GM10266 (cell line): ENCODE results near the gene KLHL26.
"Not testable (repeated sequence)": the region's sequence is repeated elsewhere in the genome, so short reads cannot be mapped to it uniquely, and the experiment has no call there.

Experiments
- DNase-seq: peaks from one replicate; pipeline ENCODE4 v3.0.0; 2012; ENCODE audit errors: extremely low spot score
- TF ChIP-seq, protein P1 (sequence below): IDR thresholded peaks from 2 replicates; pipeline ENCODE4 v1.5.1; 2012; ENCODE audit warnings: mild to moderate bottlenecking, low read depth; ENCODE audit not compliant: control insufficient read depth, insufficient read depth; ENCODE audit errors: missing control alignments

KLHL26 gene

GRCh38 chr19:18677156-18677555 is 40.3 kb downstream of the KLHL26 start:
- DNase-seq: no peak
- TF ChIP-seq, protein P1, sequence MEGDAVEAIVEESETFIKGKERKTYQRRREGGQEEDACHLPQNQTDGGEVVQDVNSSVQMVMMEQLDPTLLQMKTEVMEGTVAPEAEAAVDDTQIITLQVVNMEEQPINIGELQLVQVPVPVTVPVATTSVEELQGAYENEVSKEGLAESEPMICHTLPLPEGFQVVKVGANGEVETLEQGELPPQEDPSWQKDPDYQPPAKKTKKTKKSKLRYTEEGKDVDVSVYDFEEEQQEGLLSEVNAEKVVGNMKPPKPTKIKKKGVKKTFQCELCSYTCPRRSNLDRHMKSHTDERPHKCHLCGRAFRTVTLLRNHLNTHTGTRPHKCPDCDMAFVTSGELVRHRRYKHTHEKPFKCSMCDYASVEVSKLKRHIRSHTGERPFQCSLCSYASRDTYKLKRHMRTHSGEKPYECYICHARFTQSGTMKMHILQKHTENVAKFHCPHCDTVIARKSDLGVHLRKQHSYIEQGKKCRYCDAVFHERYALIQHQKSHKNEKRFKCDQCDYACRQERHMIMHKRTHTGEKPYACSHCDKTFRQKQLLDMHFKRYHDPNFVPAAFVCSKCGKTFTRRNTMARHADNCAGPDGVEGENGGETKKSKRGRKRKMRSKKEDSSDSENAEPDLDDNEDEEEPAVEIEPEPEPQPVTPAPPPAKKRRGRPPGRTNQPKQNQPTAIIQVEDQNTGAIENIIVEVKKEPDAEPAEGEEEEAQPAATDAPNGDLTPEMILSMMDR: no peak

GRCh38 chr19:18680148-18680547 is 43.3 kb downstream of the KLHL26 start:
- DNase-seq: not testable (repeated sequence)

- TF ChIP-seq, protein P1: no peak
- no peak for DNase-seq
These were observed 45.9 kb downstream of the KLHL26 start for GRCh38 chr19:18682807-18683108.

- TF ChIP-seq, protein P1: no peak
- peak; percentile 99 for DNase-seq
These were observed 46.5 kb downstream of the KLHL26 start, which contains the start of gene CRTC1 for GRCh38 chr19:18683109-18683957. CRTC1 (plus strand) TSS chr19:18683680; CDS start chr19:18683703, 23 bp downstream.

DNA sequence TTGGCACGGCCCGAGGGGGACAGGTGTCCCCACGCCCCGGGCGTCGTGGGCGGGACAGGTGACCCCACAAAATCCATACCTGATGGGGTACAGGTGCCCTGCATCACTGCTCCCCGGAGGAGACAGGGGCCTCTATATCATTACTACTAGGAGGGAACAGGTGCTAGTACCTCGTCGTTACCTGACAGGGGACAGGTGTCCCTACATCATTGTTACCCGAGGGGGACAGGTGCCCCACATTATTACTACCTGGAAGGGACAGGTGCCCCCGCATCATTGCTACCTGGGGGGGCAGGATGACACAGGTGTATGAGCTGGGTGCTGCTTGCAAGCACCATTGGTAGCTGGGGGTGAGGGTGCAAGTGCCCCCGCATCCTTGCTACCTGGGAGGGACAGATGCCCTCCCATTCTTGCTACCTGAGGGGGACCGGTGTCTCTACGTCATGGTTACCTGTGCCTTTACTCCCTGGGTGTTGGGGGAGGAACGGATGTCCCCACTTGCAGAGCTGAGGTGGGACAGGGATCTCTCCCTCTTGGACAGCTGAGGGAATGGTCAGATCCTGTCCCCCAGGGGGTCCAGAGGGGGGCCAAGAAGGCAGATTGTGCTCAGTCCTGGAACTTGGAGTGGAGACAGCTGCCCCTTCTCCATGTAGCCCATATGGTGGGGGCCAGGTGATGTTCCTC is 47.3 kb downstream of the KLHL26 start:
- TF ChIP-seq, protein P1: no peak

GRCh38 chr19:18684642-18684993 is 47.8 kb downstream of the KLHL26 start:
- TF ChIP-seq, protein P1: no peak
- no peak for DNase-seq

More for the DNA sequence above, 47.3 kb downstream of the KLHL26 start:
- DNase-seq: no peak

DNA sequence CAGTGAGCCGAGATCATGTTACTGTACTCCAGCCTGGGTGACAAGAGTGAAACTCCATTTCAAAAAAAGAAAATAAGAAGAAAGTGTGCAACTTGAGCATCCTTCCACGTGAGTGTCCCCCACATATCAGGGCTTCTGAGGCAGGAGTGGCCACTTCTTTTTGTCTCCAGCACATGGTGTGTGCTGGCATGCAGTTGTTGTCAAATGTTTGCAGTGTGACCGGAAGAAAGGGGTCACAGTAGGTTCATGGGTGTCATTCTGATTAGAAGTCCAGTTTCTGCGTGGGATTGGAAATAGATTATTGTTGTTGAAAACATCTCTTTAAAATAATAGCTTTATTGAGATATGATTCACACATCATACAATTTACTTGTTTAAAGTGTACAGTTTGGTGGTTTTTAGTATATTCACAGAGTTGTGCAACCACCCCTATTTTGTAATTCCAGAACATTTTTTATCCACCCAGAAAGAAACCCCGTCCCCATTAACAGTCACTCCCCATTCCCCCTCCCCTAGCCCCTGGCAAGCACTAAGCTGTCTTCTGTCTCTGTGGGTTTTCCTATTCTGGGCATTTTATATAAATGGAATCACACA is 48.9 kb downstream of the KLHL26 start:
- DNase-seq: no peak
- TF ChIP-seq, protein P1: no peak
